Measurements from ENCODE around the gene PSMB7.

DNA sequence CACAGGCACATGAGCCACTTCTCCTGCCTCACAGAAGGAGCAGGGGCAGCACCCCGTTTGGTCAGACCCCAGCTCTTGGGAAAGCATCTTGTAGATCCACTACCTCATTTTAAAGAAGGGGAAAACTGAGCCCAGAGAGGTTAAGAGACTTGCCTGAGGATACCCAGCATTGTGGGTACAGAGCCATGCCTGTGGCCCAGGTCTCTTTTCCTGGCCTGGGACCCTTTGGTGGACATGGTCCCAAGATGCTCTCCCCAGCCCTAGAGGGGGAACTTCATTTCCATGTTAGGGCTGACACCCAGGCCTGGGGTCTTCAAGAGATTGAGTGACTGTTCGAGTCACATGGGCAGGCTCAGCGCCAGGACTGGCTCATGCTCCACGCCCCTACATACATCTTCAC is 93.3 kb downstream of the PSMB7 start:
- TF ChIP-seq, protein P1, sequence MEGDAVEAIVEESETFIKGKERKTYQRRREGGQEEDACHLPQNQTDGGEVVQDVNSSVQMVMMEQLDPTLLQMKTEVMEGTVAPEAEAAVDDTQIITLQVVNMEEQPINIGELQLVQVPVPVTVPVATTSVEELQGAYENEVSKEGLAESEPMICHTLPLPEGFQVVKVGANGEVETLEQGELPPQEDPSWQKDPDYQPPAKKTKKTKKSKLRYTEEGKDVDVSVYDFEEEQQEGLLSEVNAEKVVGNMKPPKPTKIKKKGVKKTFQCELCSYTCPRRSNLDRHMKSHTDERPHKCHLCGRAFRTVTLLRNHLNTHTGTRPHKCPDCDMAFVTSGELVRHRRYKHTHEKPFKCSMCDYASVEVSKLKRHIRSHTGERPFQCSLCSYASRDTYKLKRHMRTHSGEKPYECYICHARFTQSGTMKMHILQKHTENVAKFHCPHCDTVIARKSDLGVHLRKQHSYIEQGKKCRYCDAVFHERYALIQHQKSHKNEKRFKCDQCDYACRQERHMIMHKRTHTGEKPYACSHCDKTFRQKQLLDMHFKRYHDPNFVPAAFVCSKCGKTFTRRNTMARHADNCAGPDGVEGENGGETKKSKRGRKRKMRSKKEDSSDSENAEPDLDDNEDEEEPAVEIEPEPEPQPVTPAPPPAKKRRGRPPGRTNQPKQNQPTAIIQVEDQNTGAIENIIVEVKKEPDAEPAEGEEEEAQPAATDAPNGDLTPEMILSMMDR (IDR thresholded peaks at IDR 0.05; ENCODE audit: low read length) = no peak
- TF ChIP-seq EZH2phosphoT487 (IDR thresholded peaks at IDR 0.05; ENCODE audit: low read length) (no peak), EZH2 (optimal IDR thresholded peaks at IDR 0.05; ENCODE audit: low read depth, low read length) (no peak)

All from MM.1S (cell line).